Epidermal melanocyte (primary cell): Measurements from ENCODE around the gene FEM1B.

Experiments used
- DNase-seq: peaks from one replicate; pipeline ENCODE4 v3.0.0; 2011; ENCODE audit warnings: low spot score; ENCODE audit not compliant: insufficient read length

FEM1B gene

GRCh38 chr15:68258692-68259091 is 18.9 kb upstream of the FEM1B start:
- DNase-seq, result no peak

DNA sequence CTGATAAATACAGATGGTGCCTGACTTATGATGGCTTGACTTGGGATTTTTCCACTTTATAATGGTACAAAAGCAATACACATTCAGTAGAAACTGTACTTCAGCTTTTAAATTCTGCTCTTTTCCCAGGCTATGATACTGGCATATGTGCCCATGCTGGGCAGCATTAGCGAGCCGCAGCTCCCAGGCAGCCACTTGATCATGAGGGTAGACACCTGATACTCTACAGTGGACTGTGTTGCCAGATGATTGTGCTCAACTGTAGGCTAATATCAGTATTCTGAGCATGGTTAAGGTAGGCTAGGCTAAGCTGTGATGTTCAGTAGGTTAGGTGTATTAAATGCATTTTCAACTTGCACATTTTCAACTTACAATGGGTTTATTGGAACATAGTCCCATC is 17.7 kb upstream of the FEM1B start:
- no peak for DNase-seq

DNA sequence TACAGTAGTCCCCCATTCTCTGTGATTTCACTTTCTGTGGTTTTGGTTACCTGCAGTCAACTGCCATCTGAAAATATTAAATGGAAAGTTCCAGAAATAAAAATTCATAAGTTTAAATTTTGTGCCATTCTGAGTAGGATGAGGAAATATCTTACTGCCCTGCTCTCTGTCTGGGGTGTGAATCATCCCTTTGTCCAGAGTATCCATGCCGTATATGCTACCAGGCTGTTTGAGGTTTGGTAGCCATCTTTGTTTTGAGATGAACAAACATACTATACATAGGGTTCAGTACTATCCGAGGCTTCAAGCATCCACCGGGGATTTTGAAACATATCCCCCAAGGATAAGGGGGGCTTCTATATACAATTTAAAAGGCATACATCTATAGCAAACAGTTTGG is 16.3 kb upstream of the FEM1B start:
- DNase-seq, result no peak

DNA sequence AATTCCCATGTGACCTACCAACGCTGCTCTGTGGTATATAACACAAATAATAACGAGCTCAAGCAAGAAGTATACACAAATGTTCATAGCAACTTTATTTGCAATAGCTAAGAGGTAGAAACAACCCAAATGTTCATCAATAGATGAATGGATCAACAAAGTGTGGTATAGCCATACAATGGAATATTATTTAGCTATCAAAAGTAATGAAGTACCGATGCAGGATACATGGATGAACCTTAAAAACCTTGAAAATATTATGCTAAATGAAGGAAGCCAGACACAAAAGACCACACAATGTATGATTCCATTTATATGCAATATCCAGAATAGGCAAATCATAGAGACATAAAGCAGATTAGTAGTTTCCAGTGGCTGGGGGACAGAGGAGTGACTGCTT is 15.6 kb upstream of the FEM1B start:
- no peak for DNase-seq

DNA sequence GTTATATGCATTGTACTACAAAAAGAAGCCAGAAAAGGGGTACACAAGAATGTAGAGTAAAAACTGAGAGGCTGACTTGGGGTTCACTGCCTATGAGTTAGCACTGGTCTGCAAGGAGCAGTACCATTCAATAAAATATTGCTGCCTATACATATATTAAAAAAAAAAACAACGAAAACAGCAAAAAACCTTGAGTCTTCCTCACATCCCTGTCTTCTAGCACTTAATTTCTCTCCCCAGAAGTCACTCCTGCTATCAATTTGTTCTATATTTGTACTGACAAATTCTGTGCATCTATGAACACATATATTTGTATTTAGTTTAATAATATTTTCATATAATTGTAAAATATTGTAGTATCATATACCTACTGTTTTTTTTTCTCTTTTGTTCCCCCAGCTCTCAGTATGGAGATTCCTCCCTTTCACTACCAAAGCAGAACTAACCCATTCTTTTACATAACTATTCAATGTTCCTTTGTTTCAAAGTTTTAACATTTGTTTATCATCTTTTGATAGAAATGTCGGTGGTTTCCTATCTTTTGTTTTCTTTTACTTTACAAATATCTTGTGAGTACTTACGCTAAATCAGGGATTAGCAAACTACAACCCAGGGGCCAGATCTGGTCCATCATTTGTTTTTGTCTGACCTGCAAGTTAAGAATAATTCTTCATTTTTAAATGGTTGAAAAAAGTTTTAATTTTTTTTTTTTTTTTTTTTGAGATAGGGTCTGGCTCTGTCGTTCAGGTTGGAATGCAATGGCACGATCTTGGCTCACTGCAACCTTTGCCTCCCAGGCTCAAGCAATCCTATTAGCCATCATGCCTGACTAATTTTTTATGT is 14.8 kb upstream of the FEM1B start:
- no peak for DNase-seq

- DNase-seq, result no peak
Observed at GRCh38 chr15:68264282-68264681, 13.3 kb upstream of the FEM1B start.

DNA sequence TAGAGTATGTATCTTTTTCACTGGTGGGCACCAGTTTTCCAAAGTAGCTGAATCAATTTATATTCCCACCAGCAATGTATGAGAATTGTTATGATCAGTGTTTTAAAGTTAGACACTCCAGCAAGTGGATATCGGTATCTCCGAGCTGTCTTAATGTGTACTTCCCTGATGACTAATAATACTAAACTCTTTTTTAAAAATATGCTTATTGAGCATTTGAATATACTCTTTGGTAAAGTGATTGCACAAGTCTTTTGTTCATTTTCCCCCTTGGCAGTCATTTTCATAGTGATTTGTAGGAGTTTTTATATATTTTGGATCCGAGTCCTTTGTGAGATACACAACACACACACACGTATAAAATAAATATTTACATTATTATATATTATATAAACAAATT is 12.5 kb upstream of the FEM1B start:
- no peak for DNase-seq

GRCh38 chr15:68265674-68266073 is 11.9 kb upstream of the FEM1B start:
- DNase-seq, result no peak

DNA sequence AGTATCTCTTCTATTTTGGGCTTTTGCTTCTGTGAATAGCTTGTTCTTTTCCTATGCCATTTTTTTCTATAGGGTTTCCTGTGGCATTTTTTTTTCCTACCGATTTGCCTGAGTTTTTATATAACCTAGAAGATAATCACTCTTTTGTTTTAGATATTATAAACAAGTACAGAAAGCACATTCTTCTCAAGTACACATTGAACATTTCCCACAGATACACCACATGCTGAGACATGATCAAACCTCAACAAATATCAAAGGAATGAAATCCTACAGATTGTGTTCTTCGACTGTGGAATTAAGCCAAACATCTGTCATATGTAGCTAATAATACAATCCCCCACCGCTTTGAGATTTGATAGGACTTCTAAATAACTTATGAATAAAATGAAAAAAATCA is 9.1 kb upstream of the FEM1B start:
- DNase-seq, result no peak

DNA sequence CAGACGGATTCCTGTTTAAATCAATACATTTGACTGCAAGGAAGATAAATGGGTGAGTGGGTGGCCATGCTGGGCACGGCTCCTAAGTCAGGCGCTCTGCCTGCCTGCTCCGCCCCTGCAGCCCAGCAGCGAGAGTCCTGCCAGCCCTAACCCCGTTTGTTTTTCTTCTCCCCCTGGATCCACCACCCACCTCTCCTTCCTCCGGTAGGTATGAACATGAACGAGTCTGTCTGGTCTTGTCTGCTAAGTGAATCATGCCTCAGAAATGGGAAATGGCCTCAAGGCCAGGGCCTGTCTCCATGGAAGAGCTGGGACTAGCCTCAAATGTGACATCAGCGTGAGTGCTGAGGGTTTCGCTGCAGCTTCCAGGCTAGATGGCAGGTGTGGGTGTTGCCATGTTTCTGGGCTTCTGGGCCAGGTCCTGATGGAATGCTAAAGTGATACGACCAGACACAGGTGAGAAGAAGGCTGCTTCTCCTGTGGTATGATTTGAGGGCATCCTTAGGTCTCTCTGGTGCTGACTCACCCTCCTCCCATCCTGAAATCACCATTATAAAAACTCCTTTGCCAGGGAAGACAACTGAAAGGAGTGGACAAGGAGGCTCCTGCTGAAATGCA is 5.6 kb upstream of the FEM1B start:
- DNase-seq, result peak; percentile 31

DNA sequence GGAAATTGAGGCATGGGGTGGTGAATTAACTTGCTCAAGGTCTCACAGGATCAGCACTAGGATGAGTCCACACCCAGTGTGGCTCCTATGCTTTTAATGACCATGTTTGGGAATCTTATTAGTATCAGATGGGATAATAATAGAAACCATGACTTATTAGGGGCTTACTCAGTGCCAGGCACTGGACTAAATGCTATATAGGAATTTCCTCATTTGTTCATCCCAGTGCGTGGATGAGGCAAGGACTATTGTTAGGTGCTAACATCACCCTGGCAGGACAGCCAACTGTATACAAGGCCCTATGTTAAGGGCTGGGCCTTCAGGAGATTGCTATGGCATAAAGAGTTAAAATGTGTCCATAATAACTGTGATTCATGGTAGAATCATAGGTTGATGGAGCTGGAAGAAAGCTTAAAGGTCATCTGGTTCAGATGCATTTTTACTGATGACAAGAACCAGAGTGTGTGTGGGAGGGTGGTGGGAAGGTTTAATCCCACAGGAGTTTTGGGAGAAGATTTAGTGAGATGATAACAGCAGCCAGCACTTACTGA is 4.7 kb upstream of the FEM1B start:
- no peak for DNase-seq

GRCh38 chr15:68274201-68274848 is 3.2 kb upstream of the FEM1B start:
- no peak for DNase-seq

DNA sequence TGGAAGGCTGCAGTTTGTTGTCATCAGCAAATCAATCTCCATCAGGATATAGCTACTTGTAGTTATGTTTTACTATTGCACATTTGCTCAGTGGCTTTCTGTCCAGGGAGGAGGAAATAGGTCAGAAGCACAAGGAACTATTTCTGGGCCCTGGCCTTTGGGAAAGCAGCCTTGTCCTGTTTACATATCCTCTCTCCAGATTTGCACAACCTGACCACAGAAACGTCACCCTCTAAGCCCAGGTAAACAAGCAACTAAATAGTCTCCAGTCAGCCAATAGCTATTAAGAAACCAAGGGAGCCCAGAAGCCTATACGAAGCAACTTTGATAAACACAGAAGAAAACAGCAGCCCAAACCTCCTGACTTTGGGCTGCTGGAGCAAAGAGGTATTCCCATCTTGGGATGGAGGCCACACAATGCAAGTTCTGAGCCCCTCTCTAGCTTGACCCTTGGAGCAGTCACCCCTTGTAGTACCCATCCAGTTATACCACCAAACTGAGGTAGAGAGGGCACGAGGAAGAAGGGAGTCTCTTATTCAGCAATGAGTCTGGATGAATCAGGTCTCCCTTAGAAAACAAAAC is 2.3 kb upstream of the FEM1B start:
- no peak for DNase-seq

GRCh38 chr15:68276668-68277067 is 877 bp upstream of the FEM1B start:
- DNase-seq, result no peak

GRCh38 chr15:68277131-68277602 is 378 bp upstream of the FEM1B start:
- peak; percentile 29 for DNase-seq

GRCh38 chr15:68278345-68278594 is 725 bp downstream of the FEM1B start:
- no peak for DNase-seq

DNA sequence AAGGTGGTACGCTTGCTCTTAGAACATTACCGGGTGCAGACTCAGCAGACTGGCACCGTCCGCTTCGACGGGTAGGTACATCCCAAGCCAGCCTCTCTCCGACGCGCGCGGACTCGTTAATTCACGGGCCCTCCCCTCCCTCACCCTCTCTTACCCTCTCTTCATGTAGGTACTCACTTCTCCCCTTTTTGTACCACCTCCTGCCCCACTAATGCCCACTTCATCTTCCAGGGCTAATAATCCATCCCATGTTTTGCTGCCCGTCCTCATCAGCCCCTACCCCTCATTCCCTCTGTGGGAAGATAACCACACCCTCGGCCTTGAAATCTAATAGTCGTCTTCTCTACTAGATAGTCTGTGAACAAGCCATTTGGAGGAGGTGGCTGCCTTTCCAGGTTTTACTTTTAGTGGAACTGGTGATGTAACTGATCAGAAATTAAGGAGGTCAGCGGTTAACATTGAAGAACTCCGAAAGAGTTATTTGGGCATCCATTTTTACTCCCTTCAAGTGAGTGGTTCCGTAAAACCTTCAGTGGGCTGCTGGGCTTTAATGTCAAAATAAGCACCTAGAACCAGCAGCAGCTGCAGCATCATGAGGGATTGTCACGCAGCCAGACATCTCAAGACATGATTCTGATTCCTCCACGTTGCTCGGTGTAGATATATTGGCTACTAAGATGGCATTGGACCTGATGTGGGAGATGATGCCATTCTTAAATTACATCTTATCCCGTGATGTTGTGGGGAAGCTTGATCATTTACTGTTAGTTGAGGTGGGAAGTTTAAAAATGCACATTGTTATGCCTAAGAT is 1.3 kb downstream of the FEM1B start:
- no peak for DNase-seq

GRCh38 chr15:68279779-68280753 is 2.5 kb downstream of the FEM1B start:
- DNase-seq, result no peak

GRCh38 chr15:68281008-68281407 is 3.5 kb downstream of the FEM1B start:
- no peak for DNase-seq

GRCh38 chr15:68283401-68283800 is 5.9 kb downstream of the FEM1B start:
- no peak for DNase-seq
